GM12892 (cell line): ENCODE measurements around the gene TMEM18. TPM values are rescaled to one million over a fixed set of nuclear protein-coding genes. Genes with fewer than 3 reads are reported as not detected.
A peak's percentile ranks its signal among the peaks of the same experiment; 100 is the strongest.

Source experiments
- DNase-seq: peaks from one replicate; pipeline ENCODE4 v3.0.0; 2011; ENCODE audit not compliant: insufficient read length
- FAIRE-seq: peaks from 2 replicates; lab custom pipeline; 2011; peaks lifted over from hg19 to GRCh38; lab: Jason Lieb, UNC
- POLR2A ChIP-seq: IDR thresholded peaks from 2 replicates; pipeline ENCODE4 v1.6.1; 2011; ENCODE audit warnings: low read depth, low read length, control low read depth
- POLR2AphosphoS5 ChIP-seq: IDR thresholded peaks from 2 replicates; pipeline ENCODE4 v1.6.1; 2011; ENCODE audit warnings: low read depth, low read length, control low read depth
- TAF1 ChIP-seq: IDR thresholded peaks from 2 replicates; pipeline ENCODE4 v1.6.1; 2011; ENCODE audit warnings: low read depth, mild to moderate bottlenecking, control low read depth, low read length, borderline replicate concordance
- polyA plus RNA-seq: library from polyadenylated mRNA; unstranded; fragments of >200 nt; gene quantifications from one replicate; pipeline ENCODE4 v1.2.1, GENCODE V29; 2012; ENCODE audit warnings: missing spikeins, inconsistent platforms; ENCODE audit not compliant: missing spikeins

The TMEM18 gene
- 23.2 TPM for polyA plus RNA-seq

- peak; percentile 94 for FAIRE-seq
- DNase-seq, result peak; percentile 78
Measured at GRCh38 chr2:677056-677958, at the start of gene TMEM18. Gene TMEM18, minus strand, starts transcription at chr2:677406. Its CDS starts 61 bp downstream, at chr2:677345.

GRCh38 chr2:726169-726568 is 49.0 kb upstream of the TMEM18 start:
- FAIRE-seq (peak; percentile 38), DNase-seq (no peak)
- TF ChIP-seq TAF1 (no peak), POLR2A (no peak), POLR2AphosphoS5 (no peak)

More at GRCh38 chr2:677056-677958, at the start of gene TMEM18:
- TF ChIP-seq POLR2A (peak; percentile 96), POLR2AphosphoS5 (peak; percentile 96), TAF1 (peak; percentile 80; the same call in 1 of the 2 replicates)

- DNase-seq (no peak), FAIRE-seq (no peak)
- no peak for TF ChIP-seq POLR2A
- no peak for TF ChIP-seq POLR2AphosphoS5
- TF ChIP-seq TAF1, result no peak
Measured at GRCh38 chr2:725468-725867, 48.3 kb upstream of the TMEM18 start.

- DNase-seq (no peak), FAIRE-seq (no peak)
- TF ChIP-seq POLR2A, result no peak
- no peak for TF ChIP-seq TAF1
- TF ChIP-seq POLR2AphosphoS5, result no peak
Measured at GRCh38 chr2:723761-724160, 46.6 kb upstream of the TMEM18 start.

- TF ChIP-seq TAF1 (no peak), POLR2A (no peak), POLR2AphosphoS5 (no peak)
- FAIRE-seq (no peak), DNase-seq (no peak)
Measured at GRCh38 chr2:720842-721241, 43.6 kb upstream of the TMEM18 start.

GRCh38 chr2:719734-720133 is 42.5 kb upstream of the TMEM18 start:
- DNase-seq, result no peak
- TF ChIP-seq POLR2A (no peak), TAF1 (no peak), POLR2AphosphoS5 (no peak)
- no peak for FAIRE-seq

- no peak for DNase-seq
- TF ChIP-seq POLR2AphosphoS5 (no peak), POLR2A (no peak), TAF1 (no peak)
- no peak for FAIRE-seq
Measured at GRCh38 chr2:719191-719590, 42.0 kb upstream of the TMEM18 start.

- FAIRE-seq, result no peak
- no peak for DNase-seq
- no peak for TF ChIP-seq POLR2A
- TF ChIP-seq TAF1, result no peak
- no peak for TF ChIP-seq POLR2AphosphoS5
Measured at GRCh38 chr2:717661-718060, 40.5 kb upstream of the TMEM18 start.

GRCh38 chr2:715854-716560 is 38.8 kb upstream of the TMEM18 start:
- DNase-seq (no peak), FAIRE-seq (no peak)
- TF ChIP-seq POLR2AphosphoS5 (no peak), TAF1 (no peak), POLR2A (no peak)

- TF ChIP-seq POLR2AphosphoS5 (no peak), TAF1 (no peak), POLR2A (no peak)
- DNase-seq (no peak), FAIRE-seq (no peak)
Measured at GRCh38 chr2:715038-715437, 37.8 kb upstream of the TMEM18 start.

GRCh38 chr2:714005-714741 is 37.0 kb upstream of the TMEM18 start:
- TF ChIP-seq POLR2AphosphoS5 (no peak), POLR2A (no peak), TAF1 (no peak)
- FAIRE-seq, result peak; percentile 92
- DNase-seq, result peak; percentile 45
